ENCODE measurements around the gene NSMF. TPM values are rescaled to one million over a fixed set of nuclear protein-coding genes. Genes with fewer than 3 reads are reported as not detected.

The NSMF gene
- polyA plus RNA-seq, 1 experiment: 35.7 TPM

DNA sequence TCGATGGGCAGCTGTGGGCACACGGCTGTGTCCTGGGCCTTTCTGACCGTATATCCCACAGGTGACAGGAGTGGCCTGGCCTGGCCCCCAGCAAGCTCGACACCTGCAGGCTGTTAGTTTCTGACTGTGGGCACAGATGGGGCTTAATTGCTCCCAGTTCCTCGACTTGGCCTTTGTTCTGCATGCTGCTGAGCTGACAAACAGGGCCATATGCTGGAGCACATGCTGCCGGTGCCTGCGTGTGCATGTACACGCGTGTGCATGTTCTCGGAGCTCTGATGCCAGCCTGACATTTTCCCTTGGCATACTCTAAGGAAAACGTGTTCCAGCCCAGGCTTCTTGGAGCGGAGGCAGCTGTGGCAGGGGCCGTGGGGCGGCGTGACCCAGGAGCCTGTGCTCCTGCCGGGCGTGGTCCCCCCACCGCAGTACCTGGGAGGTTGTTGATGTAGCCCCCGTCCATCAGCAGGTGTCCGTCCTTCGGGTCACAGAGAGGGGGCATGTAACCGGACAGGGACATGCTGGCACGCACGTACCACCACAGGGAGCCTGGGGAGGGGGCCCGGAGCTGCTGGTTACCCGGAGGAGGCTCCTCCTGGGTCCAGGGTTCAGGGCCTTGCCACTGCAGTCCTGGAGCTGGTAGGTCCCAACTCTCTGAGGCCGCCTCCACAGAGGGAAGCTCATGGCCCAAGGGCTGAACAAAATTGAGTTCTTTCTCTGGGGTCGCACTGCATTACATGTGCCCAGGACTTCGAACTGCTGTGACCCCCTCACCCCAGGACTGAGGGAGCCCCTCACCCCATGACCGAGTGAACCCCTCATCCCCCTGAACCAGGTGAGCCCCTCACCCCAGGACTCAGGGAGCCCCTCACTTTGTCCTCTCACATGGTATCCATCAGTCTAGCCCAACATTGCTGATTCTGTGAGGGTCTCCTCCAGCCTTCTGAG lies 4.1 kb upstream of the NSMF start:
- Histone ChIP-seq H3K36me3 (ENCODE audit: control insufficient read depth, insufficient read depth, low read length) (no peaks in the 10 kb centered on the region), H3K4me3 (ENCODE audit: low read depth, low read length) (no peak overlapping the region), H3K27me3 (ENCODE audit: control insufficient read depth, insufficient read depth, low read length) (no peaks in the 10 kb centered on the region)
- CTCF ChIA-PET: no interaction called here
- no peak for DNase-seq (ENCODE audit: low read depth)
- TF ChIP-seq, protein P1, sequence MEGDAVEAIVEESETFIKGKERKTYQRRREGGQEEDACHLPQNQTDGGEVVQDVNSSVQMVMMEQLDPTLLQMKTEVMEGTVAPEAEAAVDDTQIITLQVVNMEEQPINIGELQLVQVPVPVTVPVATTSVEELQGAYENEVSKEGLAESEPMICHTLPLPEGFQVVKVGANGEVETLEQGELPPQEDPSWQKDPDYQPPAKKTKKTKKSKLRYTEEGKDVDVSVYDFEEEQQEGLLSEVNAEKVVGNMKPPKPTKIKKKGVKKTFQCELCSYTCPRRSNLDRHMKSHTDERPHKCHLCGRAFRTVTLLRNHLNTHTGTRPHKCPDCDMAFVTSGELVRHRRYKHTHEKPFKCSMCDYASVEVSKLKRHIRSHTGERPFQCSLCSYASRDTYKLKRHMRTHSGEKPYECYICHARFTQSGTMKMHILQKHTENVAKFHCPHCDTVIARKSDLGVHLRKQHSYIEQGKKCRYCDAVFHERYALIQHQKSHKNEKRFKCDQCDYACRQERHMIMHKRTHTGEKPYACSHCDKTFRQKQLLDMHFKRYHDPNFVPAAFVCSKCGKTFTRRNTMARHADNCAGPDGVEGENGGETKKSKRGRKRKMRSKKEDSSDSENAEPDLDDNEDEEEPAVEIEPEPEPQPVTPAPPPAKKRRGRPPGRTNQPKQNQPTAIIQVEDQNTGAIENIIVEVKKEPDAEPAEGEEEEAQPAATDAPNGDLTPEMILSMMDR (IDR thresholded peaks at IDR 0.05; ENCODE audit: insufficient read depth, low read depth, low read length): no peak
- POLR2A ChIA-PET: no interaction called here

GRCh38 chr9:137462396-137462985 lies 3.4 kb upstream of the NSMF start:
- Histone ChIP-seq H3K4me3 (ENCODE audit: low read depth, low read length) (no peak overlapping the region), H3K36me3 (ENCODE audit: control insufficient read depth, insufficient read depth, low read length) (no peaks in the 10 kb centered on the region), H3K27me3 (ENCODE audit: control insufficient read depth, insufficient read depth, low read length) (no peaks in the 10 kb centered on the region)
- TF ChIP-seq, protein P1 (IDR thresholded peaks at IDR 0.05; ENCODE audit: insufficient read depth, low read depth, low read length): no peak
- ChIA-PET POLR2A (no interaction called here), CTCF (no interaction called here)
- no peak for DNase-seq (ENCODE audit: low read depth)

GRCh38 chr9:137461663-137462395 lies 2.7 kb upstream of the NSMF start:
- Histone ChIP-seq H3K27me3 (ENCODE audit: control insufficient read depth, insufficient read depth, low read length) (no peaks in the 10 kb centered on the region), H3K4me3 (ENCODE audit: low read depth, low read length) (no peak overlapping the region), H3K36me3 (ENCODE audit: control insufficient read depth, insufficient read depth, low read length) (peaks cover 3% of the 10 kb centered on the region)
- ChIA-PET CTCF (no interaction called here), POLR2A (no interaction called here)
- TF ChIP-seq, protein P1 (IDR thresholded peaks at IDR 0.05; ENCODE audit: insufficient read depth, low read depth, low read length): no peak
- no peak for DNase-seq (ENCODE audit: low read depth)

GRCh38 chr9:137461316-137461662 lies 2.2 kb upstream of the NSMF start:
- ChIA-PET CTCF (no interaction called here), POLR2A (no interaction called here)
- no peaks in the 10 kb centered on the region for H3K27me3 ChIP-seq (ENCODE audit: control insufficient read depth, insufficient read depth, low read length)
- H3K36me3 ChIP-seq (ENCODE audit: control insufficient read depth, insufficient read depth, low read length): peaks cover 4% of the 10 kb centered on the region
- no peak for DNase-seq (ENCODE audit: low read depth)
- no peak overlapping the region for H3K4me3 ChIP-seq (ENCODE audit: low read depth, low read length)
- TF ChIP-seq, protein P1 (IDR thresholded peaks at IDR 0.05; ENCODE audit: insufficient read depth, low read depth, low read length): no peak
